Measurements from ENCODE around the gene NUAK1.
A peak's percentile ranks its signal among the peaks of the same experiment; 100 is the strongest.

NUAK1 gene

GRCh38 chr12:106136263-106136662 is 2.5 kb downstream of the NUAK1 start:
- H3K27me3 ChIP-seq (ENCODE audit: control insufficient read depth, insufficient read depth, low read length): peaks cover 12% of the 10 kb centered on the region
- H3K9ac ChIP-seq (ENCODE audit: low read depth, low read length): no peak overlapping the region
- H3K4me1 ChIP-seq (ENCODE audit: control insufficient read depth, insufficient read depth, low read length): peaks cover 50% of the 10 kb centered on the region
- no peaks in the 10 kb centered on the region for H3K9me3 ChIP-seq (ENCODE audit: control insufficient read depth, insufficient read depth, low read length)
- H3K4me3 ChIP-seq (ENCODE audit: low read depth, low read length): peak overlapping the region; percentile 43
- H3K36me3 ChIP-seq (ENCODE audit: control insufficient read depth, insufficient read depth, low read length): no peaks in the 10 kb centered on the region

DNA sequence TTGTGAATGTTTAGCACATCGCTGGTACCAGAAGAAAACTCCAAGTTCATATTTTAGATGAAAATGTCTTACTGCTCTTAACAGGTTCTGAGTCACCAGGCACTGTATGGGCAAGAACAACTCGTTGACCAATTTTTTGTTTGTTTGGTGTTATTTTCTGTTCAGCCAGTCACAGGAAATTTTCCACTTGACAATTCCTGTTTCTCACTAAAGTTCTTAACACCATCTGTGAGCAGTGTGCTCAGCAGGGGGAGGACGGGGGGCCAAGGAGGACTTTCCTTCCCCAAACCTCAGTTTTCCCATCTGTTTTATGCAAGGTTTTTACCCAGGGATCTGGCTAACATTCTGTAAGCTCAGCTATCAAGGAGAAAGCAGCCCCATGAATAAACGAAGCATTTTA is 3.0 kb downstream of the NUAK1 start:
- Histone ChIP-seq H3K9ac (ENCODE audit: low read depth, low read length) (no peak overlapping the region), H3K36me3 (ENCODE audit: control insufficient read depth, insufficient read depth, low read length) (no peaks in the 10 kb centered on the region), H3K4me3 (ENCODE audit: low read depth, low read length) (no peak overlapping the region), H3K9me3 (ENCODE audit: control insufficient read depth, insufficient read depth, low read length) (no peaks in the 10 kb centered on the region), H3K4me1 (ENCODE audit: control insufficient read depth, insufficient read depth, low read length) (peaks cover 52% of the 10 kb centered on the region), H3K27me3 (ENCODE audit: control insufficient read depth, insufficient read depth, low read length) (peaks cover 12% of the 10 kb centered on the region)

DNA sequence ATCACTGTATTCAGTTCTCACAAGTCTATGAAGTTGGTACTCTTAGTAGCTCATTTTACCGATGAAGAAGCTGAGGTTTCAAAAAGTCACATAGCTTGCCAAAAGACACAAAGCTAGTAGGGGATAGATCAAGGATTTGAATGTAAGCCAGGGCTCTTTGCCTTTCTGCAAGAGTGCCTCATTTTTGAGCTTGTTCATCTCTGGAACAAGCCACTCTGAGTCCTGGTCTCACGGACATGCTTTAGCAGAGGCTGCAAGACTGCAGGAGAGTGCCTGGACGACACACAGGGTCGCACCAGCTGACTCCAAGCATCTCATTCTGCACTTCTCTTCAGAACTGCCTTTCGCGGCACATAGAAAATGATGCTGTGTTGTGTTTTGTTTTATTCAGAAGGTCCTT is 3.7 kb downstream of the NUAK1 start:
- Histone ChIP-seq H3K36me3 (ENCODE audit: control insufficient read depth, insufficient read depth, low read length) (no peaks in the 10 kb centered on the region), H3K9ac (ENCODE audit: low read depth, low read length) (no peak overlapping the region), H3K27me3 (ENCODE audit: control insufficient read depth, insufficient read depth, low read length) (peaks cover 12% of the 10 kb centered on the region), H3K4me3 (ENCODE audit: low read depth, low read length) (no peak overlapping the region), H3K9me3 (ENCODE audit: control insufficient read depth, insufficient read depth, low read length) (no peaks in the 10 kb centered on the region), H3K4me1 (ENCODE audit: control insufficient read depth, insufficient read depth, low read length) (peaks cover 49% of the 10 kb centered on the region)

- H3K4me1 ChIP-seq (ENCODE audit: control insufficient read depth, insufficient read depth, low read length): peaks cover 49% of the 10 kb centered on the region
- H3K9me3 ChIP-seq (ENCODE audit: control insufficient read depth, insufficient read depth, low read length): no peaks in the 10 kb centered on the region
- H3K9ac ChIP-seq (ENCODE audit: low read depth, low read length): no peak overlapping the region
- no peaks in the 10 kb centered on the region for H3K36me3 ChIP-seq (ENCODE audit: control insufficient read depth, insufficient read depth, low read length)
- no peak overlapping the region for H3K4me3 ChIP-seq (ENCODE audit: low read depth, low read length)
- H3K27me3 ChIP-seq (ENCODE audit: control insufficient read depth, insufficient read depth, low read length): peaks cover 12% of the 10 kb centered on the region
Observed at GRCh38 chr12:106134294-106134949, 4.3 kb downstream of the NUAK1 start.

GRCh38 chr12:106133136-106134087 is 5.3 kb downstream of the NUAK1 start:
- H3K4me3 ChIP-seq (ENCODE audit: low read depth, low read length): no peak overlapping the region
- H3K4me1 ChIP-seq (ENCODE audit: control insufficient read depth, insufficient read depth, low read length): peaks cover 52% of the 10 kb centered on the region
- H3K9ac ChIP-seq (ENCODE audit: low read depth, low read length): no peak overlapping the region
- H3K9me3 ChIP-seq (ENCODE audit: control insufficient read depth, insufficient read depth, low read length): no peaks in the 10 kb centered on the region
- peaks cover 12% of the 10 kb centered on the region for H3K27me3 ChIP-seq (ENCODE audit: control insufficient read depth, insufficient read depth, low read length)
- no peaks in the 10 kb centered on the region for H3K36me3 ChIP-seq (ENCODE audit: control insufficient read depth, insufficient read depth, low read length)

DNA sequence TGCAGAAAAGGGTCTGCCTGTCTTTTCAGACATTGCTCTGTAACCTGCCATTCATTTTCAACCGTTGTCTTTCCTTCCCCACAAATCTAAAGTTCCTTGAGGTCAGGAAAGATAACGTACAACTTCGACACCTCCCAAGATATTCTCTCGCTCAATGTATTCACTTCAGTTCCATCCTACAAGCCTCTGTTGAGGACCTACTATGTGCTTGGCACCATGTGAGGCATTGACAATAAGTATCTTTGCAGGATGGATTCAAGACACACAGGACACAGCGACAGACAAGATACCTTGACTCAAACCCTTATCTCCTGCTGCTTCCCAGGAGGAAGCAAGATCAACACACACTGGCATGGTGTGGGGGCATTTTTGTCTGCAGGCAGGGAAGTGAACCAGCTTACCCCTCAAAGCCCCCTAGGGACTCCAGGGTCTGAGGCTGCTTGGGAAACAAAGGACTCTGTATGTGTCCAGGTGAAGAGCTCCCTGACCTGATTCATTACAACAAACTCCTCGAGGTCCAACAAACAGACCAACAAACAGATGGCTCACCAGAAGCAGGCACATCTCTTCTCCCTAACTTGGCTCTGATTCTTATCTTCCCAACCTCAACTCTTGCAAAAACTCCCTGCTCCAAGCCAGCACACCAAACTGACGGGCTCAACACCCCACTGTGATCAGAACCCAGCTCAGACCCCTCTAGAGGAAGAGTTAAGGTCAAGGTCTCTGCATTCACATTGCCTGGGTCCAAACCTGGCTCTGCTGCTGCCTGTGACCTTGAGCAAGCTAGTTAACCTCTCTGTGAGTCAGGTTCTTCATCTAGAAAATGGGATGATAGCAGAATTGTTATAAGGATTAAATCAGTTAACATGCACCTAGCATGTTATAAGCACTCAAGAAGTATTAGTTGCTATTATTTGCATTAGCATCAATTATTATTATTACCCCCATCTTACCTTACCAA is 6.3 kb downstream of the NUAK1 start:
- Histone ChIP-seq H3K9me3 (ENCODE audit: control insufficient read depth, insufficient read depth, low read length) (no peaks in the 10 kb centered on the region), H3K27me3 (ENCODE audit: control insufficient read depth, insufficient read depth, low read length) (peaks cover 6% of the 10 kb centered on the region), H3K4me3 (ENCODE audit: low read depth, low read length) (no peak overlapping the region), H3K9ac (ENCODE audit: low read depth, low read length) (peak overlapping the region; percentile 42), H3K4me1 (ENCODE audit: control insufficient read depth, insufficient read depth, low read length) (peaks cover 52% of the 10 kb centered on the region), H3K36me3 (ENCODE audit: control insufficient read depth, insufficient read depth, low read length) (no peaks in the 10 kb centered on the region)

- Histone ChIP-seq H3K9me3 (ENCODE audit: control insufficient read depth, insufficient read depth, low read length) (no peaks in the 10 kb centered on the region), H3K4me1 (ENCODE audit: control insufficient read depth, insufficient read depth, low read length) (peaks cover 47% of the 10 kb centered on the region)
Observed at GRCh38 chr12:106131676-106132075, 7.1 kb downstream of the NUAK1 start.

GRCh38 chr12:106130474-106131113 is 8.2 kb downstream of the NUAK1 start:
- no peak overlapping the region for H3K4me3 ChIP-seq (ENCODE audit: low read depth, low read length)
- H3K9me3 ChIP-seq (ENCODE audit: control insufficient read depth, insufficient read depth, low read length): no peaks in the 10 kb centered on the region
- H3K27me3 ChIP-seq (ENCODE audit: control insufficient read depth, insufficient read depth, low read length): no peaks in the 10 kb centered on the region
- peaks cover 38% of the 10 kb centered on the region for H3K4me1 ChIP-seq (ENCODE audit: control insufficient read depth, insufficient read depth, low read length)
- H3K9ac ChIP-seq (ENCODE audit: low read depth, low read length): no peak overlapping the region
- H3K36me3 ChIP-seq (ENCODE audit: control insufficient read depth, insufficient read depth, low read length): no peaks in the 10 kb centered on the region

More at GRCh38 chr12:106131676-106132075, 7.1 kb downstream of the NUAK1 start:
- no peaks in the 10 kb centered on the region for H3K27me3 ChIP-seq (ENCODE audit: control insufficient read depth, insufficient read depth, low read length)
- H3K36me3 ChIP-seq (ENCODE audit: control insufficient read depth, insufficient read depth, low read length): no peaks in the 10 kb centered on the region
- H3K9ac ChIP-seq (ENCODE audit: low read depth, low read length): no peak overlapping the region
- H3K4me3 ChIP-seq (ENCODE audit: low read depth, low read length): no peak overlapping the region

GRCh38 chr12:106128585-106129328 is 10.0 kb downstream of the NUAK1 start:
- peaks cover 27% of the 10 kb centered on the region for H3K4me1 ChIP-seq (ENCODE audit: control insufficient read depth, insufficient read depth, low read length)
- no peaks in the 10 kb centered on the region for H3K27me3 ChIP-seq (ENCODE audit: control insufficient read depth, insufficient read depth, low read length)
- H3K36me3 ChIP-seq (ENCODE audit: control insufficient read depth, insufficient read depth, low read length): no peaks in the 10 kb centered on the region
- H3K9ac ChIP-seq (ENCODE audit: low read depth, low read length): no peak overlapping the region
- H3K9me3 ChIP-seq (ENCODE audit: control insufficient read depth, insufficient read depth, low read length): no peaks in the 10 kb centered on the region
- H3K4me3 ChIP-seq (ENCODE audit: low read depth, low read length): no peak overlapping the region

DNA sequence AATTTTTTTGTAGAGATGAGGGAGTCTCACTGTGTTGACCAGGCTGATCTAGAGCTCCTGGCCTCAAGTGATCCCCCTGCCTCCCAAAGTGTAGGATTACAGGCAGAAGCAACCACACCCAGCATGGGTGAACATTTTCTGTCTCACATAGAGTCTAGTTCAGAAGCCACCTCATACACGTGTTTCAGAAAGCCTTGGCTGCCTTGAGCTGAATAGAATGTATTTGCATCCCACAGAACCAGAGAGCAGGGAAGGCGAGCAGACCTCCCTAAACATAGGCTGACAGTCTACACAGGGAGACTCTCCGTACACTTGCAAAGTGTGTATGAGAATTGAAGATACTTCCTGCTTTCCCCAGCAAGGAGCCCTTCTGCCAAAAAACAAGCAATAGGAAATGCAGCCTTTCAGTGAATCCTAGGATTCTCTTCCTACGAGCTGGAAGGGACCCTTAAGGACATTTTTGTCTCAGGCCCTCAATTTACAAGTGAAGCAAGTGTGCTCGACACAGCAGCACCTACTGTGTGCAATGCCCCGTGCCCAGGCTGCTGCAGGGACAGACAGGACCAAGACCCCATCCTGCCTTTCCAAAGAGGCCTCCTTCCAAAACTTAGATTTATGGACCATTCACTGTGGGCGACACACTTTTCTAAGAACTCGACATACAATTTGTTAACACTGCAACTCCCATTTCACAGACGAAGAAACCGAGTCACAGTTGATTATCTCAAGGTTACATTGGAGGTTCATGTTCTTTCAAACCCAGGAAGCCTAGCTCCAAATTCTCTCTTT is 11.2 kb downstream of the NUAK1 start:
- H3K9ac ChIP-seq (ENCODE audit: low read depth, low read length): no peak overlapping the region
- no peaks in the 10 kb centered on the region for H3K27me3 ChIP-seq (ENCODE audit: control insufficient read depth, insufficient read depth, low read length)
- no peak overlapping the region for H3K4me3 ChIP-seq (ENCODE audit: low read depth, low read length)
- no peaks in the 10 kb centered on the region for H3K36me3 ChIP-seq (ENCODE audit: control insufficient read depth, insufficient read depth, low read length)
- peaks cover 16% of the 10 kb centered on the region for H3K4me1 ChIP-seq (ENCODE audit: control insufficient read depth, insufficient read depth, low read length)
- H3K9me3 ChIP-seq (ENCODE audit: control insufficient read depth, insufficient read depth, low read length): no peaks in the 10 kb centered on the region

Measured in iPS-15b (cell line).